K562 (cell line): ENCODE measurements around the gene SNX30.

Experiments used
- CTCF ChIP-seq, 3 experiments: IDR thresholded peaks in 2 of 3; conservative IDR thresholded peaks in 1 of 3; 2 replicates each; pipeline ENCODE4 v1.5.1; 2011 to 2012; ENCODE audit warnings: low read length in 3 of 3, mild to moderate bottlenecking in 3 of 3, control low read depth in 2 of 3, improper control_type of control experiment in 1 of 3, inconsistent platforms in 1 of 3, low read depth in 1 of 3, mixed read lengths in 1 of 3, moderate library complexity in 1 of 3; ENCODE audit not compliant: insufficient read depth in 2 of 3
- EP300 ChIP-seq: IDR thresholded peaks from 2 replicates; pipeline ENCODE4 v1.6.1; 2012; ENCODE audit warnings: low read length, improper control_type of control experiment
- FOXM1 ChIP-seq, 2 experiments: fragments of 450-650 bp in 1 of 2; sonication (generic) in 1 of 2; formaldehyde crosslinking in 1 of 2; IDR thresholded peaks; 2 replicates each; pipeline versions ENCODE4 v1.6.1 to v1.9.0; 2017 to 2022; ENCODE audit warnings: low read depth in 2 of 2, mild to moderate bottlenecking in 2 of 2, missing genetic modification reagents in 1 of 2, moderate library complexity in 1 of 2
- NELFE ChIP-seq: IDR thresholded peaks from 2 replicates; pipeline ENCODE4 v1.6.1; 2011; ENCODE audit warnings: mild to moderate bottlenecking; ENCODE audit not compliant: insufficient read depth, insufficient read length
- POLR2AphosphoS5 ChIP-seq: IDR thresholded peaks from 2 replicates; pipeline ENCODE4 v1.6.1; 2011; ENCODE audit warnings: mild to moderate bottlenecking, low read depth, low read length, moderate library complexity; ENCODE audit not compliant: control insufficient read depth, insufficient read depth
- TAF1 ChIP-seq: IDR thresholded peaks from 2 replicates; pipeline ENCODE4 v1.6.1; 2011; ENCODE audit warnings: mild to moderate bottlenecking, low read length, moderate library complexity; ENCODE audit not compliant: insufficient read depth, control insufficient read depth, severe bottlenecking; ENCODE audit errors: extremely low read depth
- THRAP3 ChIP-seq: fragments of 450-650 bp; IDR thresholded peaks from 2 replicates; pipeline ENCODE4 v1.6.1; 2016; ENCODE audit warnings: mild to moderate bottlenecking, inconsistent platforms, borderline replicate concordance

- TF ChIP-seq TAF1 (no peak), POLR2AphosphoS5 (no peak), NELFE (no peak), THRAP3 (no peak), FOXM1 (IDR thresholded peaks at IDR 0.05; ENCODE audit: low read depth) (no peak), FOXM1 (CRISPR knock-in tag; IDR thresholded peaks at IDR 0.05; ENCODE audit: low read depth) (no peak), EP300 (no peak), CTCF (IDR thresholded peaks at IDR 0.05 in 2 of 3, conservative IDR thresholded peaks at IDR 0.05 in 1 of 3; ENCODE audit: insufficient read depth in 2 of 3, low read depth in 1 of 3, low read length in 3 of 3) (0 out of 6 replicates have a peak, but pooled peaks of 1 of the 3 experiments have one; percentile 5)
Observed at GRCh38 chr9:112858625-112859147, 108.1 kb downstream of the SNX30 start.
